Fibroblast of gingiva (primary cell): ENCODE data around the gene XPOT.
"Not testable (repeated sequence)": the region's sequence is repeated elsewhere in the genome, so short reads cannot be mapped to it uniquely, and the experiment has no call there.

Experiments used
- DNase-seq: peaks from one replicate; pipeline ENCODE4 v3.0.0-alpha.2; 2011; ENCODE audit warnings: low read depth

The XPOT gene, protein sequence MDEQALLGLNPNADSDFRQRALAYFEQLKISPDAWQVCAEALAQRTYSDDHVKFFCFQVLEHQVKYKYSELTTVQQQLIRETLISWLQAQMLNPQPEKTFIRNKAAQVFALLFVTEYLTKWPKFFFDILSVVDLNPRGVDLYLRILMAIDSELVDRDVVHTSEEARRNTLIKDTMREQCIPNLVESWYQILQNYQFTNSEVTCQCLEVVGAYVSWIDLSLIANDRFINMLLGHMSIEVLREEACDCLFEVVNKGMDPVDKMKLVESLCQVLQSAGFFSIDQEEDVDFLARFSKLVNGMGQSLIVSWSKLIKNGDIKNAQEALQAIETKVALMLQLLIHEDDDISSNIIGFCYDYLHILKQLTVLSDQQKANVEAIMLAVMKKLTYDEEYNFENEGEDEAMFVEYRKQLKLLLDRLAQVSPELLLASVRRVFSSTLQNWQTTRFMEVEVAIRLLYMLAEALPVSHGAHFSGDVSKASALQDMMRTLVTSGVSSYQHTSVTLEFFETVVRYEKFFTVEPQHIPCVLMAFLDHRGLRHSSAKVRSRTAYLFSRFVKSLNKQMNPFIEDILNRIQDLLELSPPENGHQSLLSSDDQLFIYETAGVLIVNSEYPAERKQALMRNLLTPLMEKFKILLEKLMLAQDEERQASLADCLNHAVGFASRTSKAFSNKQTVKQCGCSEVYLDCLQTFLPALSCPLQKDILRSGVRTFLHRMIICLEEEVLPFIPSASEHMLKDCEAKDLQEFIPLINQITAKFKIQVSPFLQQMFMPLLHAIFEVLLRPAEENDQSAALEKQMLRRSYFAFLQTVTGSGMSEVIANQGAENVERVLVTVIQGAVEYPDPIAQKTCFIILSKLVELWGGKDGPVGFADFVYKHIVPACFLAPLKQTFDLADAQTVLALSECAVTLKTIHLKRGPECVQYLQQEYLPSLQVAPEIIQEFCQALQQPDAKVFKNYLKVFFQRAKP

DNA sequence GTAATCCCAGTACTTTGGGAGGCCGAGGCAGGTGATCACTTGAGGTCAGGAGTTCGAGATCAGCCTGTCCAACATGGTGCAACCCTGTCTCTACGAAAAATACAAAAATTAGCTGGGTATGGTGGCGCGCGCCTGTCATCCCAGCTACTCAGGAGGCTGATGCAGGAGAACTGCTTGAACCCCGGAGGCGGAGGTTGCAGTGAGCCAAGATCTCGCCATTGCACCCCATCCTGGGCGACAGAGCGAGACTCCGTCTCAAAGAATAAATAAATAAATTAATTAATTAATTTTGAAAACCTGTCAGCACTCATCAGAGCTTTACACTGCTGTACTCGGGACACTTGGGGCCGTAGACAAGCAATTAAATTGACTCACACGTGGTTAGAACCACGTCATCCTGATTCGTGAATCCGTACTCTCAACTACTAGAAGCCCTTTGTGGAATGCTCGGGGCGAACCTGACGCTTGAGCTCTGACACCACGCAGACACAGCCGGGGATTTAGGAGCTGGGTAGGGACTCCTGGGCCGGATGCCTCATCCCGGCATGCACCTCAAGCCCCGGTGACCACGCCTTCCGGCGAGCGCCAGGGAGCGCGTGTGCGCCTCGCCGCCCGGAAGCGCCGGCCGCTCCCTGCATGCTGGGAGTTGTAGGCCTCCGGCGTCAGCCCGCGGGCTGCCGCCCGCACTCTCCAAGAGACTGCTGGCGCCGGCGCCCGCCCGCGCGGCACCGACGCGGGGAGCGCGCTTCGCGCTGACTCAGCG lies at the start of gene XPOT:
Gene XPOT, plus strand, starts transcription at position 686 of the 763 bp plus-strand sequence. CDS start 5,644 bp downstream, outside the sequence.
- peak; percentile 98 for DNase-seq

DNA sequence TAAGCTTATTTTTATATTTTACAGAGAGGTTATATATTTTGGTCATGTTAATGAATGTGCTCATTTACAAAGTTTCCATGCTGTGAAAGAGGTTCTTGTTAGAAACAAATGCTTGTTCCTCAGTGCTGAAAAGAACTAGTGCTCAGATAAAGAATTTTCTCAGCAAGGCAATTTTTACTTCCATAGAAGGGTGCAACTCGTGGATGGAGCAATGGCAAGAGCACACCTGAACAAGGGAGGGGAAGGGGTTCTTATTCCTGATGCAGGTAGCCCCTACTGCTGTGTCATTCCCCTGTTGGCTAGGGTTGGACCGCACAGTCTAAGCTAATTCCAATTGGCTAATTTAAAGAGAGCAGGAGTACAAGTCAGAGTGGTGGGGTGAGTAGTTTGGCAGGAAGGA lies 48.0 kb upstream of the XPOT start:
- not testable (repeated sequence) for DNase-seq

DNA sequence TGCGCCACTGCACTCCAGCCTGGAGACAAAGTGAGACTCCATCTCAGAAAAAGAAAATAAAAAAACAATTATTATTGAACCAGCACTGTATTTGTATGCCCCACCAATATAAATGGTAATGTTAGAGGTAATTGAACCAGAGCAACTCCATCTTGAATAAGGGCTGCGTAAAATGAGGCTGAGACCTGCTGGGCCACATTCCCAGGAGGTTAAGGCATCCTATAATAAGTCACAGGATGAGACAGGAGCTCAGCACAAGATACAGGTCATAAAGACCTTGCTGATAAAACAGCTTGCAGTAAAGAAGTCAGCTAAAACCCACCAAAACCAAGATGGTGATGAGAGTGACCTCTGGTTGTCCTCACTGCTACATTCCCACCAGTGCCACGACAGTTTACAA lies 43.0 kb upstream of the XPOT start:
- DNase-seq, result not testable (repeated sequence)

DNA sequence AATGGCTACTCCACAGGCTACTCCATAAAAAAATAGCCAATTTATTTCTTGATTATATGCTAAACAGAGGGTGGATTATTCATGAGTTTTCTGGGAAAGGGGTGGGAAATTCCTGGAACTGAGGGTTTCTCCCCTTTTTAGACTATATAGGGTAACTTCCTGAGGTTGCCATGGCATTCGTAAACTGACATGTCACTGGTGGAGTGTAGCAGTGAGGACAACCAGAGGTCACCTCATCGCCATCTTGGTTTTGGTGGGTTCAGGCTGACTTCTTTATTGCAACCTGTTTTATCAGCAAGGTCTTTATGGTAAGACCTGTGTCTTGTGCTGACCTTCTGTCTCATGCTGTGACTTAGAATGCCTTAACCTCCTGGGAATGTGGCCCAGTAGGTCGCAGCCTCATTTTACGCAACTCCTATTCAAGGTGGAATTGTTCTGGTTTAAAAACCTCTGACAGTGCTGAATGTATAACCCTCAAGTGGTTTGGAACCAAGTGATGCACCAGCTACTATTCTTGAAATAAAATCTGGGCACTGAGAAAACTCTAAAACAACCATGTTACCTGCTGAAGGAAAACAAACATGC lies 41.4 kb upstream of the XPOT start:
- no peak for DNase-seq

DNA sequence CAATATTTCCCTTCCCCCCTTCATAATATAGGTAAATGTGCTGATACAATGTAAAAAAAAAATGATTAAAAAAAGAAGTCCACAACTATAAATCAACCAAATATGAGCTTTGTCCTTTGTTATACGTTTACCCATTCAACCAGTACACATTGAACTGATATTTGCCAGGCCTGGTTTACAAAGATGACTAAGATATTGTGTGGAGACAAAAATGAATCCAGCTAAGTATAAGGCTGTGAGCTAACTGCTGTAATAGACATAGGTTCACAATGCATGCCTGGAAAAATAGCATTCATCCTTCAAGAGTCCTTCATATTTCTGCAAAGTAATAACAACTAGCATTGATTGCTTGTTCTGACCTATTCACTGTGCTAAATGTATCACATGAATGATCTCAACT lies 20.5 kb upstream of the XPOT start:
- DNase-seq, result no peak

DNA sequence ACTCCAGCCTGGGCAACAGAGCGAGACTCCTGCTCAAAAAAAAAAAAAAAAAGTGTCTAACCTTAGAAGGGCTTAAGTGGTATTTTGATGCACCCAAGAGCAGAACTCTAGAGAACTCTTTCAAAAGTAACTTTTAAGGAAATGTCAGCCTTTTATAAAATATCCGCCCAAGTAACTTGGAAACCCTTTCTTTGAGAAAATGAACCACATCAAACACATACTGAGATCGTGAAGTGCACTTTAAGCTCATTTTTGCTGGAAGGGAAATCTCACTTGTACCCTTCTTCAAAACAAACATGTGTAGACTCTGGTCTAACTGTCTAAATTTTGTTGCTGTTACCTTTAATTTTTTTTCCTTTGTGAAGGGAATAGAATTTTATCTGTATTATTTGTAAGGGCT lies 19.2 kb upstream of the XPOT start:
- DNase-seq, result no peak

DNA sequence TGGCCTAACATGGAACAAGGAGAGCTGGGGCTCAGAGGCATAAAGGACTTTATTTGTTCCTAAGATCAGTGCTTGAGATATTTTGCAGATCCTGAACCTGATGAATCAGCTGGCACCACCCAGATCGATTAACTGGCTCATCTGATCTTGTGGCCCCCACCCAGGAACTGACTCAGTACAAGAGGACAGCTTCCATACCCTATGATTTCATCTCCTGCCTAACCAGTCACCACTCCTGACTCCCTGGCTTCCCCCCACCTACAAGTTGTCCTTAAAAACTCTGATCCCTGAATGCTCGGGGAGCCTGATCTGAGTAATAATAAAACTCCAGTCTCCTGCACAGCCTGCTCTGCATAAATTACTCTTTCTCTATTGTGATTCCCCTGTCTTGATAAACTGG lies 18.7 kb upstream of the XPOT start:
- DNase-seq, result no peak

DNA sequence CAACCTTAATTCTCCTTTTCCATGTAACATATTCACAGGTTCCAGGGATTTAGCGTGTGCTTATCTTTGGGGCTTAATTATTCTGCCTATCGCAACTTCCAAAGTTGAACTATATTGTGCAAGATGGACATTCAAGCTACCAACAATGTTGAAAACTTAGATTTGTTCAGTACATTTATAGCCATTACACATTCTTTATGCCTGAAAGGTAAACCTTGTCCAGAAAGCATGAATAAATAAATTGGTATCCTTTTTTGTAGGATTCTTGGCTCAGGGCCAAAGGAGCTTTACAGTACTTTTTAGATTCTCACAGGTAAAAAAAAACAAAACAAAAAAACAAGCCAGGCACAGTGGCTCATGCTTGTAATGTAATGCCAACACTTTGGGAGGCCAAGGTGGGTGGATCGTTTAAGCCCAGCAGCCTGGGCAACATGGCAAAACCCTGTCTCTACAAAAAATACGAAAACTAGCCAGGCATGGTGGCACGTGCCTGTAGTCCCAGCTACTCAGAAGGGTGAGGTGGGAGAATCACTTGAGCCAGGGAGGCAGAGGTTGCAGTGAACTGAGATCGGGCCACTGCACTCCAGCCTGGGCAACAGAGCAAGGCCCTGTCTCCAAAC lies 16.9 kb upstream of the XPOT start:
- no peak for DNase-seq

DNA sequence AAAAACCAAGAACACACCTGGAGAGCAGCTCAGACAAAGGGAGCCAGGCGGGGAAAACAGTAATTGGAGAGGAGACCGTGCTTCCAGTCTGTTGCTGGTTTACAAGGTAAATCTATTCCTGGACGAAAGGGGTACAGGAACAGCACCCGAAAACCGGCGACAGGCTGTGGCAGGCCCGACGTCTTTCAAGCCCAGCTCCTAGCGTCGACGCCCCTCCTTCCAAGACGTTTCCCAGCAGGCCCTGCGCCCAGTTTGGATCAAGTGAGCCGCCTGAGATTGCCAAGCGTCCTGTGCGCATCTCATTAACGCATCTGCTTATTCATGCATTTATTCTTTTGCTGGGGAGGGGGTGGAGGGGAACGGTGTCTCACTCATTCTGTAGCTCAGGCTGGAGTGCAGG lies 15.0 kb upstream of the XPOT start:
- DNase-seq, result no peak

DNA sequence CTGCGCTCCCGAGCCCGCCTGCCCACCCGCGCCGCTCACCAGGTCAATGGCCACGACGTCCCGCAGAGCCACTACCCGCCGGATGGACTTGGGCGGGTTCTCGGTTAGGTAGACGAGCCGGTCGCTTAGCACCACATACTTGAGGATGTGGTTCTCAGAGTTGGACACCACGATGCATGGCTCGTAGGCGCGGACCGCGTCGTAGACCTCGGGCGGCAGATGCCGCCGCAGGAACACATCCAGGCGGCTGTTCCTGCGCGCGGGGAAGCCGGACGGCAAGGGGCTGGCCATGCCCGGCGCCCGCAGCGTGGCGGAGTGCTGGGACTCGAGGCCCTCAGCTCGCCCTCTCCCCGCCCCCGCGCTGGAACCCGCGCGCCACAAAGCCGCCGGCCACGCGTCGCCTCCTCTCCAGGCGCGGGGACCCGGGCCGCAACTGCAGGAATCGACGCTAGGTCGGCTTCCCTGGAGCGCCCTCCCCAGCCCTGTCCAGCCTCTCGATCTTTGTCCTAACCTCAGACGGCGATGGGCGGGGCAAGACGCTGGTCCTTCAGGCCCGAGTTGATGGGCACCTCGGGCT lies 13.8 kb upstream of the XPOT start, which contains the start of gene C12orf56:
Gene C12orf56, minus strand, starts transcription at position 484 of the 577 bp plus-strand sequence. Its CDS starts 193 bp downstream, at position 291.
- no peak for DNase-seq

DNA sequence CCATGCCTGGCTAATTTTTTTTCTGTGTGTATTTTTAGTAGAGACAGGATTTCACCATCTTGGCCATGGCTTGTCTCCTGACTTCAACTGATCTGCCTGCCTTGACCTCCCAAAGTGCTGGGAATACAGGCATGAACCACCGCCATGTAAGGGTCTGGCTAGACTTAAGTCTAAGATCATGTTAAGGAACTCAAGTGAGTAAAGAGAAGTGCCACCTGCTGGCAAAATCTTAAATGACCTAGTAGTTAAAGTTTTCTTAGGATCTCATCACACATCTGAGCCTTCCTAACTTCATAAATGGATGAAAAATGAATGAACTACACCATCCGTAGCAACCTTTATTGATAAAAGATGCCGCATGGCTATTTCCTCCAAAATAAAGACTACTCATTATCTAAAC lies 12.0 kb upstream of the XPOT start:
- DNase-seq, result peak; percentile 30

DNA sequence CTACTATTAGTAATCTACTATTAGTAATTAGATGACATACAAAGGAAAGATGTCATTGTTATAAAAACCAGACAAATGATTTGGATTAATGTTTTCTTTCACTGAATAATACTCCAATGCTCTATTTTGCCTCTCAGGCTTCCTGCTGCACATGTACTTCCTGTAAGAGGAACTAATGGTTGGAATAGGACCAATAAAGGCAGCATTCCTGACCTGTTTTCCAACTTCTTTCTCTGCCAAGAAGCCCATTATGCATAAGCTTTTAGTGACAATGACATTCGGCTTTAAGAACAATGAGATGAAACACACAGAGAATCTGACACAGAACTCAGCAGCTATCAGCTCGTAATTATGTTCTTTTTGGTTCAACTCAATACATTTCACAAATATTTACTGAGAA lies 8.5 kb upstream of the XPOT start:
- DNase-seq, result no peak

DNA sequence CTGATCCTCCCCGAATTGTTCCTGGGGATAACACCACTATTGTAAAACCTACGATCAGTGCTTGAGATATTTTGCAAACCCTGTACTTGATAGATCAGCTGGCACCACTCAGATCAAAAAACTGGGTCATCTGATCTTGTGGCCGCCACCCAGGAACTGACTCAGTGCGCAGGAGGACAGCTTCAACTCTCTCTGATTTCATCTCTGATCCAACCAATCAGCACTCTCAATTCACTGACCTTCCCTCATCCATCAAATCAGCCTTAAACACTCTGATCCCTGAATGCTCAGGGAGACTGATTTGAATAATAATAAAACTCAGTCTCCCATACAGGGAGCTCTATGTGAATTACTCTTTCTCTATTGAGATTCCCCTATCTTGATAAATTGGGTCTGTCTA lies 4.2 kb upstream of the XPOT start:
- peak; percentile 41 for DNase-seq

DNA sequence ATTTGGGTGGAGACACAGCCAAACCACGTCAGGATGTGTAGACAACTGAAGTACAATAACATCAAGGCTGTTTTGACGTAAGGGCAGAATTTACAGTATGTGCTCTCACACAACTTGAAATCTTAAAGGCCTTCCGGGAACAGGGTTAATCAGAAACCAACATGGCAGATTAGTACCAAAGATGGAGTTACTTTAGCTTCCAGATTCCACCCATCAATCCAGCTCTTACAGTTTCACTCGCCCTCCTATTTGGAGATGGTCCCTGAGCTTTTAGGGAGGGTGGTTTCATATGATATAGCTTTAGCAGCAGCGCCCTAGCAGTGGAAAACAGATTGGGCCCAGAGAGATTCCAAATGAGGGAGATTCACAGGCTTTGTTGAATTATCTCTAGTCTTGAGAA lies 2.0 kb upstream of the XPOT start:
- no peak for DNase-seq

DNA sequence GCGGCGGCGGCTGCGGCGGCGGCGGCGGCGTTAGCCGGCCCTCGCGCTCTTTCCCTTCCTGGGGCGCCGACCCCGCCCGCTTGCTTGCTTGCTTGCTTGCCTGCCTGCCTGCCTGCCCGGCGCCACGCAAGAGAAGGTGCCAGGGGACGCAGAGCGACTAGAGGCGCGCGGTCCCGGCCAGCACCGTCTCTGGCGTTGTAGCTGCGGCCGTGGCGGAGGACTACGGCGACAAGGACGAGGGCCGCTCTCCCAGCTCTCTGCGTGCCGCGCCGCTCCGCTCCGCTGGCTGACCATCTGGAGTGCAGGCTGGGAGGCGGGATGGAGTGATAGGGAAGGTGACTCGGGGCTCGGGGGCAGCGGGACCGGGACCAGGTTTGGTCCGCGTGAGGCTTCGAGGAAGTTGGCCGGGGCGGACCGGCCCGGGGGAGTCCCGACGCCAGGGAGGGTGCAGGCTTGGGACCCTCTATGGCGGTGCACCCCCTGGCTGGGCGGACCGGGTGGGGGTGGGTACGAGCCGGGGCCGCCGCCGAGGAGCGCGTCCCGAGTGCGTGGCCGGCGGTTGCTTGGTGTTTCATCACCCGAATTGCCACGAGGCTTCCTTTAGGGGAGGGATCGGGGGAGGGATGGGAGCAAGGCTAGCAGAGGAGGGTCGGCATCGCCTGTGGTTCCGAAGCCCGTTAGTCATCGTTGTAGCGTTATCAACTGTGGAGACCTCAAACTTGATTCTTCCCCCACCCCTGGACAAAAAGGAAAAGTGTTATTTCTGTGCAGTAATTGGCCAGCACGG lies 471 bp downstream of the XPOT start:
- DNase-seq, result peak; percentile 84

DNA sequence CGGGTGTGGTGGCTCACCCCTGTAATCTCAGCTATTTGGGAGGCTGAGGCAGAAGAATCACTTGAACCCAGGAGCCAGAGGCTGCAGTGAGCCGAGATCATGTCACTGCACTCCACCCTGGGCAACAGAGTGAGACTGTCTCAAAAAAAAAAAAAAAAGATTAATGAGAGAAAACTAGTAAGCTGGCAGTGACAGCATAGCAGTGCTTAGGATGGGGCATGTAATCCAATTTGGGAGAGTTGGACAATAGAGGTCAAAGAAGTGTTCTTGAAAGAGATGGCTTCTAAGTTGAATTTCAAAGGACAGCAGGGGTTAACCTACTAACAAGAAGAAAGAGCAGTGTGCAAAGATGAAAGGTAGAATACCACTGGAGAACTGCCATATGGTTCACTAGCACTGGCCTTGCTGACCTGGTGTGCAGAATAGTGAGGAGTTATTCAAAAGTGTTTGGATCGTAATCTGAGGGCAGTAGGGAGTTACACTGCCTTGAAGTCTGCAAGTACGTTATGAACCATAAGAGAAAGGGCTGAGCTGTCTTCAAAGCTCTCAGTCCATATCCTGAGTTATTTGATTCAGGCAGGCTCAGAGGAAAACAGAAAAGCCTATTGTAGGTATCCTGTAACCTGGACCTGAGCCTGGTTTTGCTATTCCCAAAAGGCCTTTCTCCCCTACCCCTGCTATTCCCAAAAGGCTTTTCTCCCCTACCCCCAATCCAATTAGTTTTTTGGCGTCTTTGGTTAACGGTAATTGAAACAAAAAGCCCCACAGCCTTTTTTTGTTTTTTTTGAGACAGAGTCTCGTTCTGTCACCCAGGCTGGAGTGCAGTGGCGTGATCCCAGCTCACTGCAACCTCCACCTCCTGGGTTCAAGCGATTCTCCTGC lies 3.4 kb downstream of the XPOT start:
- DNase-seq, result no peak

DNA sequence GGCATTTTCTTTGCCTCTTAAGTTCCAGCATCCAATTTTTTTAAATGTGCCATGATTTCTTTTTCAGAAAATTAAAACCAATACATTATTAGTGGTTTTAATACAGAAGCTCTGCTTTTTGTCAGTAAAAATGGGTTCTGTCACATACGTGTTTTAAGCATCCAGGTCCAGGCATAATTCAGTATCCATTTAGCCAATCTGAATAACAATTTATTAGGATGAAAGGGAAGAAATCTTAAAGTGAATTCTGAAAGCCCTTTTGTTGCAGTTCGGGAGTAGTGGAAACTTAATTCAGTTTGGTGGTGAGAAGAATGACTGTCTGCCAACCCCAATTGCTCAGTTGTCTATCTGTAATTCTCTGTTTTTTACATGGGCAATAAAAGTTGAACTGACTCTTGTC lies 7.2 kb downstream of the XPOT start:
- DNase-seq, result no peak

DNA sequence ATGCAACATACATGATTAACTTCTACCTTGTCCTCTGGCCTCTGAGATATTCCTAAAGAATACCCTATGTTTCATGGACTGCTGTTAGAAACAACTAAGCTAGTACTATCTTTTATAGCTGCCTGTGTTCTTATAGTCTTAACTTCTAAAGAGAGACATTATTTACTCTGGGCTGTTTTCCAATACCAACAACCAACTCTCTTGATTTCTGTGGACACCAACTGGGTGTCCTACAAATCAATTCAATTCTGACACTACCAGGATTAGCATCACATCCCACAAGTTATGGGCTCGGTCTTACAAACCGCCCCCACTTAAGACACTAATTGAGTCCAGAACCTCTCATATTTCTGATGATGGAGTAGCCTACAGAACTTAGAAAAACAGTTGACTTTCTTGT lies 8.3 kb downstream of the XPOT start:
- no peak for DNase-seq

DNA sequence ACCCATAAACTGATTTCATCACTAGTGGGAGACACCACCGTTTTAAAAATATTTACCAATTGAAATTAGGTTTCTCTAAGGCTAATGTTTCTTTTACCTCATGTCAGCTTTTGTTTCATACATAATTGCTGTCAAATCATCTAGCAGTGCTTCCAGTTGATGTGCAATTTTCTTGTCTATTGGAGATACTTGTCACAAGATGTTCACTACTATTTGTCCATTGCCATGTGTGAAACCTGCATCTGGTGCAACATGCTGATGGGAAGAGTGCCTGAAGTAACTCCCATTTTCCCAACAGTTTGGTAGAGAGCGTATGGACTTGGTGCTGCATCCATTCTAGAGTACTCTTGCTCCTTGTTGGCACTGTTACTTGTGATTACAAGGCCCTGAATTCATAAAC lies 9.7 kb downstream of the XPOT start:
- no peak for DNase-seq
